NCI-H748 (cell line): ENCODE results near the gene CTDP1.
"Not testable (repeated sequence)": the region's sequence is repeated elsewhere in the genome, so short reads cannot be mapped to it uniquely, and the experiment has no call there.

Experiments used
- DNase-seq: peaks from one replicate; lab custom pipeline; 2025; ENCODE audit not compliant: unreplicated experiment; lab: John Stamatoyannopoulos, UW

CTDP1 gene

GRCh38 chr18:79723036-79723435, 43.4 kb downstream of the CTDP1 start:
- no peak for DNase-seq

GRCh38 chr18:79723628-79724027, 44.0 kb downstream of the CTDP1 start:
- no peak for DNase-seq

DNA sequence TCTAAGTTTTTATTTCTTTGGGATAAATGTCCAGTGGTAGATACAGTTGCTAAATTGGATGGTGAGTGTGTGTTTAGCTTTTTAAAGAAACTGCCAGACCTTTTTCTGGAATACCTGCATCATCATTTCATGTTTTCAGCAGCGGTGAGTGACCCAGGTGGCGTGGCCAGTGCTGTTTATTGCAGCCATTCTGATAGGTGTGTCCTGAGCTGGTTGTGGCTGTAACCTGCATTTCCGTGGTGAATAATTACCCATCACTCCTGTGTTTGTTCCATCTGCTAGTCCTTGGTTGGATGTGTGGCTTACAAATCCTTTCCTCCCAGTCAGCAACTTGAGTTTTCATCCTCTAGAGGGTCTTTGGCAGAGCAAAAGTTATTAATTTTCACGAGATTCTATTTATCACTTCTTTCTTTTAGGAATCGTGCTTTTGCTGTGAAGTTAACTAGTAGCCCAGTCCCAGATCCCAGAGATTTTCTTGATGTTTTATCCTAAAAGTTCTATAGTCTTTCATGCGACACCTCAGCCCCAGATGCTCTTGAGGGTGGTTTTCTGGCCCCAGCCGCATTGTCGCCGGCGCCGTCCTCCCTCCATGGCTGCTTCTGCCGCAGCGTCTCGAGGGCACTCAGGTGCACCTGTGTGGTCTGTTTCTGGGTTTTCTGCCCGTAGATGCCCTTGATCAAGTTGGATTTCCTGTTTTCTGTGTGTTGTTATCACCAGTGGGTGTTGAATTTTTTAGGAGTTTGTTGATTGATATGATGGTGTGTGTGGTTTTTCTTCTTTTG, 44.9 kb downstream of the CTDP1 start:
- DNase-seq, result no peak

GRCh38 chr18:79725486-79725885, 45.9 kb downstream of the CTDP1 start:
- DNase-seq, result no peak

GRCh38 chr18:79726721-79727120, 47.1 kb downstream of the CTDP1 start:
- no peak for DNase-seq

- DNase-seq, result no peak
These were observed 47.6 kb downstream of the CTDP1 start for GRCh38 chr18:79727211-79727610.

DNA sequence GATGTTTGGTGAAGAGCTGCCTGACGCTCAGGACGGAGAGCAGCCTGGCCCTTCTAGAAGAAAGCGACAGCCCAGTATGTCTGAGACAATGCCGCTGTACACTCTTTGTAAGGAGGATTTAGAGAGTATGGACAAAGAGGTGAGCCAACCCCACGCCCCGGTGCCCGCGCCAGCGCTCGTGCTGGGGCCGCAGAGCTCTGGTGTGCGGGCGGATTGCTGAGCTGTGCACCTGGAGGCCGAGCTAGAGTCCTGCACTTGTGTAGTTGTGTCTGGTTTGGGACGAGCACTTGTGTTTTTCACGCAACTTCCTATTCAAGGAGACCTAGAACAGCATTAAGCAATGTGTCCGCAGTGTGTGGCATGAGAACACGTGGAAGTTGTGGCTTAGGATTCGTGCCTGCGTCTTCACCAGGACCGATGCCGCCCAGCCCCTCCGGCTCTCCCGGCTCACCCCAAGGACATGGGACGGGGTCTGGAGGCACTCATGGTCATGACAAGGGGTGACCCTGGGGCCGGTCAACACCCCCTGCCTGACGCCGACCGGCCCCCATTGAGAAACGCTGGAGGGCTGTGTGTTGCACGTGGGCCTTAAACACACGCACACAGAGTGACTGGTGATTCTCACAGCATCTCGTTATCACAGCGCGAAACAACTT, 49.5 kb downstream of the CTDP1 start:
- no peak for DNase-seq

GRCh38 chr18:79729611-79730010, 50.0 kb downstream of the CTDP1 start:
- no peak for DNase-seq

GRCh38 chr18:79730804-79731203, 51.2 kb downstream of the CTDP1 start:
- no peak for DNase-seq

DNA sequence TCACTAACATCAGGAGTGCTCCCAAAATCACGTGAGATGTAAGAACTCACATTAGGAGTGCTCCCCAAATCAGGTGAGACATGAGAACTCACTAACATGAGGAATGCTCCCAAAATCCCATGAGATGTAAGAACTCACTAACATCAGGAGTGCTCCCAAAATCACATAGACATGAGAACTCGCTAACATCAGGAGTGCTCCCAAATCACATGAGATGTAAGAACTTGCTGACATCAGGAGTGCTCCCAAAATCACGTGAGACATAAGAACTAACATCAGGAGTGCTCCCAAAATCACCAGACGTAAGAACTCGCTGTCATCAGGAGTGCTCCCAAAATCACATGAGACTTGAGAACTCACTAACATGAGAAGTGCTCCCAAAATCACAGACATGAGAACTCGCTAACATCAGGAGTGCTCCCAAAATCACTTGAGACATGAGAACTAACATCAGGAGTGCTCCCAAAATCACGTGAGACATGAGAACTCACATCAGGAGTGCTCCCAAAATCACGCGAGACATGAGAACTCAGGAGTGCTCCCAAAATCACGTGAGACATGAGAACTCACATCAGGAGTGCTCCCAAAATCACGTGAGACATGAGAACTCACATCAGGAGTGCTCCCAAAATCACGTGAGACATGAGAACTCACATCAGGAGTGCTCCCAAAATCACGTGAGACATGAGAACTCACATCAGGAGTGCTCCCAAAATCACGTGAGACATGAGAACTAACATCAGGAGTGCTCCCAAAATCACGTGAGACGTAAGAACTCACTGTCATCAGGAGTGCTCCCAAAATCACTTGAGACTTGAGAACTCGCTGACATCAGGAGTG, 52.5 kb downstream of the CTDP1 start:
- DNase-seq, result not testable (repeated sequence)

DNA sequence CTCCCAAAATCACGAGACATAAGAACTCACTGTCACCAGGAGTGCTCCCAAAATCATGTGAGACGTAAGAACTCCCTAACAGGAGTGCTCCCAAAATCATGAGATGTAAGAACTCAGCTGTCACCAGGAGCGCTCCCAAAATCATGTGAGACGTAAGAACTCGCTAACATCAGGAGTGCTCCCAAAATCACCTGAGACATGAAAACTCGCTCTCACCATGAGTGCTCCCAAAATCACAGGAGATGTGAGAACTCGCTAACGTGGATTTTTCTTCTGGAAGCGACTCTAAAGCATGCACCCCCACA, 53.1 kb downstream of the CTDP1 start:
- no peak for DNase-seq

GRCh38 chr18:79733135-79733701, 53.6 kb downstream of the CTDP1 start:
- no peak for DNase-seq

- no peak for DNase-seq
These were observed 54.6 kb downstream of the CTDP1 start for GRCh38 chr18:79733986-79734770.

- DNase-seq, result no peak
These were observed 55.7 kb downstream of the CTDP1 start for GRCh38 chr18:79735071-79735980.

DNA sequence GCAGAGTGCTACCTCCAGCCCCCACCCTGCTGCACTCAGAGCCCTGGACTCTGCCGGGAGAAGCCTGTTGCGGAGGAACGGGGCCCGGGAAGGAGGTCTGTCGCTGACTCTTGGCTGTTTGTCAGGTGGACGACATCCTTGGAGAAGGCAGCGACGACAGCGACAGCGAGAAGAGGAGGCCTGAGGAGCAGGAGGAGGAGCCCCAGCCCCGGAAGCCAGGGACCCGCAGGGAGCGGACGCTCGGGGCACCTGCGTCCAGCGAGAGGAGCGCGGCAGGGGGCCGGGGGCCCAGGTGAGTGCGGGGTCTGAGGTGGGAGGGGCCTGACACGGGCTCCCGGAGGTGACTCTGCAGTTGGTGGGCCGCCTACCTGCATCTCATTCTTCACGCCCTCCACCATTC, 56.6 kb downstream of the CTDP1 start:
- DNase-seq, result no peak

GRCh38 chr18:79736846-79737245, 57.2 kb downstream of the CTDP1 start:
- no peak for DNase-seq

GRCh38 chr18:79737426-79737825, 57.8 kb downstream of the CTDP1 start:
- no peak for DNase-seq

DNA sequence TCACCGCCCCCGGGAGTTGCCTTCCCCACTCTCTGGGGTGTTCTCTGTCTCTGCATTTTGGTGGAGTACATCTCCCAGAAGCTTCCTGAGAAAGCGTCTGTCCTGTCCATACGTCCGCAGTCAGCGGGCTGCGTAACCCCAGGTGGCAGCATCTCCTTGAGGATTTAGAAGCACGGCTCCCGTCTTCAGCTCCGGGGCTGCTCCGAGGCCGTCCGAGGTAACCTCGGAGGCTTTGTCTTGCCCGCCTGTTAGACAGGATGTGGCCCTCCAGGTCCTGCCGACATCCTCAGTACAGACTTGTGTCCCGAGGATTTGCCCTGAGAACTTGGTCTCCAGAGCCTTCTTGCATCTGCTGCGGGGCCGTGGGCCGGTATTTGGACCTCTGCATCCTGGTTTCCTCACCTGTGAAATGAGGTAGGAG, 58.4 kb downstream of the CTDP1 start:
- DNase-seq, result no peak

GRCh38 chr18:79738581-79739439, 59.2 kb downstream of the CTDP1 start:
- DNase-seq, result no peak
